Tibial artery (tissue), 4 donors: ENCODE data around the gene RAPGEF6.

Source experiments
- DNase-seq, 2 donors: peaks; one replicate each; pipeline ENCODE4 v3.0.0-alpha.2; 2019
- H3K27ac ChIP-seq, 2 donors: fragments of 200-600 bp; sonication (generic) in 1 of 2; 1 replicate in 1 of 2; 2 replicates in 1 of 2; pipeline ENCODE4 v1.5.1; 2018 to 2019; ENCODE audit warnings: mild to moderate bottlenecking in 1 of 2
- H3K27me3 ChIP-seq, 2 donors: fragments of 200-600 bp; sonication (generic) in 1 of 2; one replicate each; pipeline versions ENCODE4 v1.5.1 to v1.6.0; 2016 to 2019
- H3K36me3 ChIP-seq, 3 donors: fragments of 200-600 bp; sonication (generic) in 2 of 3; one replicate each; pipeline ENCODE4 v1.5.1; 2016 to 2019; ENCODE audit warnings: mild to moderate bottlenecking in 2 of 3
- H3K4me1 ChIP-seq, 4 donors: fragments of 200-600 bp; sonication (generic) in 2 of 4; 1 replicate in 3 of 4; 2 replicates in 1 of 4; pipeline ENCODE4 v1.5.1; 2016 to 2019
- H3K4me3 ChIP-seq, 2 donors: fragments of 200-600 bp; sonication (generic) in 1 of 2; 1 replicate in 1 of 2; 2 replicates in 1 of 2; pipeline ENCODE4 v1.5.1; 2018 to 2019; ENCODE audit warnings: mild to moderate bottlenecking in 2 of 2
- H3K9me3 ChIP-seq, 3 donors: fragments of 200-600 bp; sonication (generic) in 1 of 3; one replicate each; pipeline ENCODE4 v1.5.1; 2016 to 2019
- CTCF ChIP-seq, 2 experiments: fragments of 200-600 bp in 1 of 2; fragments of 450-650 bp in 1 of 2; IDR thresholded peaks; one replicate each; pipeline ENCODE4 v1.5.1; 2017 to 2019; ENCODE audit warnings: antibody characterized with exemption in 2 of 2, mild to moderate bottlenecking in 1 of 2, moderate library complexity in 1 of 2
- intact Hi-C: fragments of 100-400 bp; cut with DNase I; formaldehyde crosslinking; loops from one replicate; pipeline ENCODE4 v1.15.0; 2023; ENCODE audit warnings: low total_unique reads

Gene RAPGEF6

GRCh38 chr5:131550606-131551005 is 84.4 kb downstream of the RAPGEF6 start:
- no peak for TF ChIP-seq CTCF (IDR thresholded peaks at IDR 0.05)
- Histone ChIP-seq H3K4me3 (no peak overlapping the region), H3K27me3 (no peaks in the 10 kb centered on the region), H3K36me3 (peaks cover 0 to 9% (median 7%) of the 10 kb centered on the region in 3 donors), H3K9me3 (no peaks in the 10 kb centered on the region), H3K4me1 (no peaks in the 10 kb centered on the region), H3K27ac (no peak overlapping the region)
- intact Hi-C loops = no loop called here
- no peak for DNase-seq

DNA sequence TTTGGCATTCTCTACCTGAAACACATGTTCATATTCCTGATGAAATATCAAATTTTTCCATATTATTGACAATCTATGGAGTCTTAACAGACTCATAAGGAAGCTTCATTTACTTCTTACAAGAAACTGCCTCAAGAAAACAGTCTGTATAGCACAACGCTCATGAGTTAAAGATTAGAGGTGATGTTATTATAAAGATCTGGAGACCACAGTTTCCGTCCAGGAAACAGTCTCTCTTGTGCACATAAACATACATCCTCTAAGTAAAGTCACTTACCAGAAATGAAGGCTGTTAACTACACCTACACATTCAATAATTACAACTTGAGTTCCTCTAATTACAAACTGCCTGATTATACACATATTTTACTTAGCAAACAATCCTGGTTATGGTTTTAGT is 86.9 kb downstream of the RAPGEF6 start:
- Histone ChIP-seq H3K36me3 (peaks cover 0 to 9% (median 7%) of the 10 kb centered on the region in 3 donors), H3K4me3 (no peak overlapping the region), H3K4me1 (no peaks in the 10 kb centered on the region), H3K9me3 (no peaks in the 10 kb centered on the region), H3K27ac (no peak overlapping the region), H3K27me3 (no peaks in the 10 kb centered on the region)
- no peak for DNase-seq
- intact Hi-C loops = no loop called here
- no peak for TF ChIP-seq CTCF (IDR thresholded peaks at IDR 0.05)

DNA sequence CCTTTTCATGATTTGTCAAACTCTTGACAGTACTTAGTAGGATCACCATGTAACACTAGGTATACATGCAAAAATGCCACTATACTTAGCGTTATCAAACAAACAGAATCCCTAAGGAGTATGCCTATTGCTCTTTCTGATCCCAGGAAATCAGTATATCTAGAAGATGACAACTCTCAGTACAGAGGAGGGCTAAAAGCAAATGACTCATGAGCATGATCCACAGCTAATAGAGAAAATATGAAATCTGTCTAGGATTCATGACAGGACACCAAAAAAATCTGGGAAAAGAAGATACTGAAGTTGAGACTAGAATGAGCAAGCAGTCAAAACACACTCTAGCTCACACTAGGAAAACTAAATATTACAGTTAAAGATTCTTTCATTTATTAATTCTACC is 89.2 kb downstream of the RAPGEF6 start:
- Histone ChIP-seq H3K27me3 (no peaks in the 10 kb centered on the region), H3K9me3 (no peaks in the 10 kb centered on the region), H3K4me1 (no peaks in the 10 kb centered on the region), H3K27ac (no peak overlapping the region), H3K4me3 (no peak overlapping the region), H3K36me3 (peaks cover 0 to 9% (median 7%) of the 10 kb centered on the region in 3 donors)
- DNase-seq = no peak
- intact Hi-C loops = no loop called here
- TF ChIP-seq CTCF (IDR thresholded peaks at IDR 0.05) = no peak

DNA sequence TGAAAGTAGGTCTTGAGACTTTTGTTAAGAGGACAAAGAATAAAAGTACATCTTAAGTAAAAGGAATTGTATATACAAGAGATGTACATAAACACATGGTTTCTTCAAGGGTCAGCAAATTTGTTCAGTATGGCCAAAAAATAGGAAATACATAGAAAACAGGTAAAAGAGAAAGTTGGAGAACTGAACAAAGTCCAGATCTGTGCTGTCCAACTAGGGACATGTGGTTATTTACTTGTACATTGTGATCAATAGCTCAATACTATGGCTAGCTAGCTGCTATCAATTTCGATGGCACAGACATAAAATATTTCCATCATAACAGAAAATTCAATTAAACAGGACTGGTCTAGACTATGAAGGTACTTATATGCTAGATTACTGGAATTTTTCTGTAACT is 92.3 kb downstream of the RAPGEF6 start:
- no peaks in the 10 kb centered on the region for H3K4me1 ChIP-seq
- intact Hi-C loops = no loop called here
- no peaks in the 10 kb centered on the region for H3K27me3 ChIP-seq
- DNase-seq = no peak
- H3K27ac ChIP-seq = no peak overlapping the region
- peaks cover 0 to 8% (median 5%) of the 10 kb centered on the region in 3 donors for H3K36me3 ChIP-seq
- no peaks in the 10 kb centered on the region for H3K9me3 ChIP-seq
- no peak overlapping the region for H3K4me3 ChIP-seq
- TF ChIP-seq CTCF (IDR thresholded peaks at IDR 0.05) = no peak

GRCh38 chr5:131541762-131542161 is 93.3 kb downstream of the RAPGEF6 start:
- peaks cover 0 to 5% (median 0%) of the 10 kb centered on the region in 3 donors for H3K36me3 ChIP-seq
- intact Hi-C loops = no loop called here
- H3K4me3 ChIP-seq = no peak overlapping the region
- H3K9me3 ChIP-seq = no peaks in the 10 kb centered on the region
- H3K27ac ChIP-seq = no peak overlapping the region
- TF ChIP-seq CTCF (IDR thresholded peaks at IDR 0.05) = no peak
- DNase-seq = no peak
- H3K27me3 ChIP-seq = no peaks in the 10 kb centered on the region
- peaks cover 0 to 3% (median 0%) of the 10 kb centered on the region in 4 donors for H3K4me1 ChIP-seq

DNA sequence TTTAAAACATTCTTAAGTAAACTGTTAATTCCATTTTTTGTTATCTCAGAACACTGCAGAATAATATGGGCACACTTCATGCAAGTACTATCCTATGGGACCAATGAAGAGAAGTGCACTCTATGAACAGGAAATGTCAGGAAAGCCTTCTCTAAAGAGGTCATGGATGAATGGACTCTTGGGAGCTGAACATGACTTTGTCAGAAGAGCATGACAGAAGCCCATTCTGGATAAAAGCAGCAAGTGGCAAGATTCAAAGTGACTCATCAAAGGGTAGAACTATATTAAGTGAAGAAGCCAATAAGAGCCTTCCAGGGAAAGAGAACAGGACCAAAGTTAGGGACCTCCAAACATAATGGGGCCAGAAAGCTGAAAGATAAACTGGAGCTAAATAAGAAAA is 94.0 kb downstream of the RAPGEF6 start:
- no peak for DNase-seq
- intact Hi-C loops = no loop called here
- no peaks in the 10 kb centered on the region for H3K9me3 ChIP-seq

More for the DNA sequence above, 94.0 kb downstream of the RAPGEF6 start:
- no peak overlapping the region for H3K4me3 ChIP-seq
- no peaks in the 10 kb centered on the region for H3K27me3 ChIP-seq
- peaks cover 0 to under 1% (median 0%) of the 10 kb centered on the region in 3 donors for H3K36me3 ChIP-seq
- no peak overlapping the region for H3K27ac ChIP-seq
- peaks cover 0 to 10% (median 0%) of the 10 kb centered on the region in 4 donors for H3K4me1 ChIP-seq
- no peak for TF ChIP-seq CTCF (IDR thresholded peaks at IDR 0.05)
